BJ (cell line): Measurements from ENCODE around the gene CA5B. TPM values are rescaled to one million over a fixed set of nuclear protein-coding genes. Genes with fewer than 3 reads are reported as not detected.

Source experiments
- CTCF ChIA-PET: fragments of 350-600 bp; formaldehyde crosslinking; extraction: SDS; loops from one replicate; lab custom pipeline; 2021; ENCODE audit warnings: antibody characterized with exemption, inconsistent platforms; lab: Yijun Ruan, JAX
- POLR2A ChIA-PET: fragments of 300-600 bp; sonication (Branson Sonifier 250); formaldehyde crosslinking; extraction: SDS; loops from one replicate; lab custom pipeline; 2021; ENCODE audit warnings: antibody characterized with exemption; lab: Charles Lee
- DNase-seq: peaks from one replicate; pipeline ENCODE4 v3.0.0-alpha.2; 2011; ENCODE audit warnings: low read depth
- H3K27me3 ChIP-seq: 2 replicates; pipeline ENCODE4 v1.6.0; 2011; ENCODE audit warnings: low read length; ENCODE audit not compliant: control insufficient read depth, insufficient read depth
- H3K36me3 ChIP-seq: 2 replicates; pipeline ENCODE4 v1.5.1; 2011; ENCODE audit warnings: low read length; ENCODE audit not compliant: control insufficient read depth, insufficient read depth
- H3K4me3 ChIP-seq: 2 replicates; pipeline ENCODE4 v1.5.1; 2011; ENCODE audit warnings: low read depth, mild to moderate bottlenecking, control low read depth, low read length
- polyA plus RNA-seq: library from polyadenylated mRNA; depleted of rRNA; stranded (reverse); fragments of >200 nt; gene quantifications from 2 replicates; pipeline ENCODE4 v1.2.3, GENCODE V29; 2011
- TF ChIP-seq, protein P1 (sequence below): IDR thresholded peaks from 2 replicates; pipeline ENCODE4 v1.5.1; 2011; ENCODE audit warnings: low read depth, mild to moderate bottlenecking, control low read depth, inconsistent platforms, low read length, moderate library complexity; ENCODE audit not compliant: insufficient read depth

The CA5B gene
- polyA plus RNA-seq, 1 experiment: 8.6 TPM

GRCh38 chrX:15789979-15790768 lies 52.1 kb downstream of the CA5B start, which contains the start of gene ZRSR2:
Gene ZRSR2, plus strand, starts transcription at chrX:15790484. Its CDS starts 12 bp downstream, at chrX:15790496.
- Histone ChIP-seq H3K4me3 (peak within 1 kb of the TSS; percentile 79), H3K27me3 (no peaks in the 10 kb centered on the region), H3K36me3 (no peaks in the 10 kb centered on the region)
- TF ChIP-seq, protein P1, sequence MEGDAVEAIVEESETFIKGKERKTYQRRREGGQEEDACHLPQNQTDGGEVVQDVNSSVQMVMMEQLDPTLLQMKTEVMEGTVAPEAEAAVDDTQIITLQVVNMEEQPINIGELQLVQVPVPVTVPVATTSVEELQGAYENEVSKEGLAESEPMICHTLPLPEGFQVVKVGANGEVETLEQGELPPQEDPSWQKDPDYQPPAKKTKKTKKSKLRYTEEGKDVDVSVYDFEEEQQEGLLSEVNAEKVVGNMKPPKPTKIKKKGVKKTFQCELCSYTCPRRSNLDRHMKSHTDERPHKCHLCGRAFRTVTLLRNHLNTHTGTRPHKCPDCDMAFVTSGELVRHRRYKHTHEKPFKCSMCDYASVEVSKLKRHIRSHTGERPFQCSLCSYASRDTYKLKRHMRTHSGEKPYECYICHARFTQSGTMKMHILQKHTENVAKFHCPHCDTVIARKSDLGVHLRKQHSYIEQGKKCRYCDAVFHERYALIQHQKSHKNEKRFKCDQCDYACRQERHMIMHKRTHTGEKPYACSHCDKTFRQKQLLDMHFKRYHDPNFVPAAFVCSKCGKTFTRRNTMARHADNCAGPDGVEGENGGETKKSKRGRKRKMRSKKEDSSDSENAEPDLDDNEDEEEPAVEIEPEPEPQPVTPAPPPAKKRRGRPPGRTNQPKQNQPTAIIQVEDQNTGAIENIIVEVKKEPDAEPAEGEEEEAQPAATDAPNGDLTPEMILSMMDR: no peak
- ChIA-PET CTCF (interaction anchor here (0.9 kb wide), 2 partner anchors 52 to 646 kb away, joined by 3 read pairs; partner anchors contain the start of gene CA5B), POLR2A (no interaction called here)
- peak; percentile 19 for DNase-seq

- ChIA-PET CTCF (interaction anchor here (0.9 kb wide), 1 partner anchor 53 kb away, joined by 3 read pairs; the partner anchor contains the start of gene CA5B), POLR2A (no interaction called here)
- peak overlapping the region; percentile 79 for H3K4me3 ChIP-seq
- no peaks in the 10 kb centered on the region for H3K27me3 ChIP-seq
- H3K36me3 ChIP-seq: no peaks in the 10 kb centered on the region
- no peak for DNase-seq
- TF ChIP-seq, protein P1: no peak
These were observed 52.8 kb downstream of the CA5B start for GRCh38 chrX:15790769-15791290.

- H3K27me3 ChIP-seq: no peaks in the 10 kb centered on the region
- no peak overlapping the region for H3K4me3 ChIP-seq
- DNase-seq: no peak
- H3K36me3 ChIP-seq: no peaks in the 10 kb centered on the region
- POLR2A ChIA-PET: no interaction called here
- TF ChIP-seq, protein P1: no peak
- CTCF ChIA-PET: no interaction called here
These were observed 59.6 kb downstream of the CA5B start for GRCh38 chrX:15797707-15798106.

DNA sequence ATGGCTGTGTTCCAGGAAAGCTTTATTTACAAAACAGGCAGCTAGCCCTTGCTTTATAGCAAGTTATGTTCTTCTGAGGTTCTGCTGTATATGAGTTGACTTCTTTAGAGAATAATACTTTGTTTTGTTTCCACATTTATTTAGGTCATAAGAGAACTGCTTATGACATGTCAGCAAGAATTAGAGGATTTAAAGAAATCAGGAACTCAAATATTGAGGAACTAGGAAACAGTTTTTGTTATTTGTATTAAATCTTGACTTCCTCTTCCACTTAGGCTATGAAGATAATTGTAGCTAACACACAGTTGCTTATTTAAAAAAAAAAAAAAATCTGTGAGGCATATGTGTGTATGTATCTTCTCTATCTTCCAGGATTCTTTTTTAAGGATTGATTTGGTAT lies 66.5 kb downstream of the CA5B start:
- Histone ChIP-seq H3K27me3 (no peaks in the 10 kb centered on the region), H3K36me3 (no peaks in the 10 kb centered on the region), H3K4me3 (no peak overlapping the region)
- CTCF ChIA-PET: interaction anchor here (2.3 kb wide), 1 partner anchor 12 kb away, joined by 8 read pairs; no protein-coding TSS in a partner anchor
- no peak for DNase-seq
- TF ChIP-seq, protein P1: no peak
- POLR2A ChIA-PET: no interaction called here

DNA sequence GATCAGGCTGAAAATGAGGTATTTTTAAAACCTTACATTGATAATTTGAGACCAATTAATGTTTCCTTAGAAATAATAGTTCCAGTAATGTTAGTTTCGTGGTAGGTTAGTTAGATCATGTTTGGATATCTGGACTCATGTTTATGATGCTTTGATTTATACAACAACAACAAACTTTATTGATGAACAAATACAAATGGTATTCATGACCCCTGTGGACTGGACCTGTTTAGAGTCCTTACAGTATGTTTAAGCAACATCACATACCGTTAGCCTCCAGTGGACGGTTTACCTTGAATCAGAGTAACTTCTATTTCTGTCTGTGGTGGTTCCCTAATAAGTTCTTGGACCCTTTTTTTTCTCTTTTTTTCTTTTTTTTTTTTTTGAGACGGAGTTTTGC lies 70.2 kb downstream of the CA5B start:
- no peak for DNase-seq
- CTCF ChIA-PET: no interaction called here
- H3K27me3 ChIP-seq: no peaks in the 10 kb centered on the region
- H3K4me3 ChIP-seq: no peak overlapping the region
- TF ChIP-seq, protein P1: no peak
- no peaks in the 10 kb centered on the region for H3K36me3 ChIP-seq
- POLR2A ChIA-PET: no interaction called here
